ENCODE data around the gene RNF126. TPM values are rescaled to one million over a fixed set of nuclear protein-coding genes. Genes with fewer than 3 reads are reported as not detected.

RNF126 gene
- total and polyA plus RNA-seq, 2 experiments from 2014 or later = 95.7 to 112 TPM

GRCh38 chr19:640606-641189 lies 22.3 kb downstream of the RNF126 start (continued):
- no peak for TF ChIP-seq ZNF462 (CRISPR knock-in tag; IDR thresholded peaks at IDR 0.05)
- TF ChIP-seq ZNF114 (CRISPR knock-in tag; IDR thresholded peaks at IDR 0.05) = no peak
- TF ChIP-seq REST (IDR thresholded peaks at IDR 0.05; ENCODE audit: unreplicated experiment) = no peak
- no peak for TF ChIP-seq POLR2AphosphoS5 (IDR thresholded peaks at IDR 0.05; ENCODE audit: low read depth)
- TF ChIP-seq EZH2 (IDR thresholded peaks at IDR 0.05; ENCODE audit: low read depth, unreplicated experiment) = no peak
- TF ChIP-seq NANOG (IDR thresholded peaks at IDR 0.05; ENCODE audit: borderline replicate concordance) = no peak
- TF ChIP-seq JUNB (IDR thresholded peaks at IDR 0.05; ENCODE audit: unreplicated experiment) = no peak
